Measurements from ENCODE around the gene HNRNPUL1.

HNRNPUL1 gene

GRCh38 chr19:41320568-41320967 is 56.4 kb downstream of the HNRNPUL1 start:
- H3K4me3 ChIP-seq (ENCODE audit: low read depth, low read length): no peak overlapping the region

GRCh38 chr19:41321204-41321599 is 57.0 kb downstream of the HNRNPUL1 start:
- H3K4me3 ChIP-seq (ENCODE audit: low read depth, low read length): no peak overlapping the region
- TF ChIP-seq CTCF (IDR thresholded peaks at IDR 0.05; ENCODE audit: low read depth, low read length, missing control alignments): no peak
- no peak for DNase-seq (ENCODE audit: low read depth)
- in situ Hi-C loops (cut with HindIII; ENCODE audit: low sequenced_read_pairs): no loop called here

More at GRCh38 chr19:41320568-41320967, 56.4 kb downstream of the HNRNPUL1 start:
- DNase-seq (ENCODE audit: low read depth): no peak
- in situ Hi-C loops (cut with HindIII; ENCODE audit: low sequenced_read_pairs): no loop called here
- no peak for TF ChIP-seq CTCF (IDR thresholded peaks at IDR 0.05; ENCODE audit: low read depth, low read length, missing control alignments)

- TF ChIP-seq CTCF (IDR thresholded peaks at IDR 0.05; ENCODE audit: low read depth, low read length, missing control alignments): peak; percentile 85
- no peak overlapping the region for H3K4me3 ChIP-seq (ENCODE audit: low read depth, low read length)
- in situ Hi-C loops (cut with HindIII; ENCODE audit: low sequenced_read_pairs): no loop called here
- peak; percentile 66 for DNase-seq (ENCODE audit: low read depth)
These were observed 57.6 kb downstream of the HNRNPUL1 start for GRCh38 chr19:41321600-41322270.

- DNase-seq (ENCODE audit: low read depth): no peak
- in situ Hi-C loops (cut with HindIII; ENCODE audit: low sequenced_read_pairs): no loop called here
- TF ChIP-seq CTCF (IDR thresholded peaks at IDR 0.05; ENCODE audit: low read depth, low read length, missing control alignments): no peak
- H3K4me3 ChIP-seq (ENCODE audit: low read depth, low read length): no peak overlapping the region
These were observed 58.3 kb downstream of the HNRNPUL1 start for GRCh38 chr19:41322451-41322850.

GRCh38 chr19:41323023-41323422 is 58.9 kb downstream of the HNRNPUL1 start:
- no peak overlapping the region for H3K4me3 ChIP-seq (ENCODE audit: low read depth, low read length)
- no peak for TF ChIP-seq CTCF (IDR thresholded peaks at IDR 0.05; ENCODE audit: low read depth, low read length, missing control alignments)
- no peak for DNase-seq (ENCODE audit: low read depth)
- in situ Hi-C loops (cut with HindIII; ENCODE audit: low sequenced_read_pairs): no loop called here

- DNase-seq (ENCODE audit: low read depth): peak; percentile 96
These were observed 59.4 kb downstream of the HNRNPUL1 start for GRCh38 chr19:41323430-41324125.

More at GRCh38 chr19:41323430-41324125, 59.4 kb downstream of the HNRNPUL1 start:
- no peak for TF ChIP-seq CTCF (IDR thresholded peaks at IDR 0.05; ENCODE audit: low read depth, low read length, missing control alignments)
- in situ Hi-C loops (cut with HindIII; ENCODE audit: low sequenced_read_pairs): no loop called here
- H3K4me3 ChIP-seq (ENCODE audit: low read depth, low read length): no peak overlapping the region

Measured in astrocyte of the cerebellum (primary cell).